ENCODE data around the gene CHL1. TPM values are rescaled to one million over a fixed set of nuclear protein-coding genes. Genes with fewer than 3 reads are reported as not detected.

Gene CHL1
- total and polyA plus RNA-seq, 2 donors (not counting 1 experiment from before 2014, with no cell fraction given), result 6.2 to 18.0 TPM

- WGBS (ENCODE audit: insufficient coverage), result 100% methylated on average over 1 of the region's 3 CpGs
- Histone ChIP-seq H3K27me3 (replicated peaks in 1 of 4; ENCODE audit: control extremely low read depth in 1 of 4, control insufficient read depth in 3 of 4, insufficient read depth in 4 of 4, low read length in 3 of 4) (no peaks in the 10 kb centered on the region), H3K79me2 (ENCODE audit: control insufficient read depth, insufficient read depth, low read length) (no peaks in the 10 kb centered on the region), H3K4me1 (ENCODE audit: control insufficient read depth in 2 of 2, insufficient read depth in 2 of 2, low read length in 2 of 2) (no peaks in the 10 kb centered on the region), H3K27ac (ENCODE audit: low read length in 2 of 2) (no peak overlapping the region), H3K4me3 (ENCODE audit: control extremely low read depth in 1 of 5, extremely low read depth in 1 of 5, insufficient read depth in 1 of 5, low read depth in 2 of 5, low read length in 4 of 5) (no peak overlapping the region), H3K36me3 (replicated peaks in 1 of 2; ENCODE audit: control extremely low read depth in 1 of 2, control insufficient read depth in 1 of 2, extremely low read depth in 1 of 2, insufficient read depth in 2 of 2, low read length in 1 of 2) (no peaks in the 10 kb centered on the region), H3K9me3 (ENCODE audit: control extremely low read depth in 1 of 3, control insufficient read depth in 2 of 3, insufficient read depth in 1 of 3, low read length in 2 of 3) (no peaks in the 10 kb centered on the region), H4K20me1 (ENCODE audit: control insufficient read depth, insufficient read depth, low read length, poor library complexity, severe bottlenecking) (no peaks in the 10 kb centered on the region), H3K4me2 (replicated peaks; ENCODE audit: low read depth, low read length, poor library complexity, severe bottlenecking) (no peak overlapping the region), H2AFZ (ENCODE audit: insufficient read depth, low read depth, low read length, poor library complexity, severe bottlenecking) (no peak overlapping the region), H3K9ac (ENCODE audit: low read length) (no peak overlapping the region)
- Mint-ChIP-seq H3K27ac (no peak overlapping the region), H3K27me3 (no peaks in the 10 kb centered on the region), H3K9me3 (ENCODE audit: insufficient read depth) (no peaks in the 10 kb centered on the region), H3K4me3 (no peak overlapping the region), H3K4me1 (peaks cover 3% of the 10 kb centered on the region)
- no peak for DNase-seq
- ChIA-PET CTCF (no interaction called here), POLR2A (no interaction called here)
- intact Hi-C loops (cut with micrococcal nuclease), result no loop called here
- TF ChIP-seq CTCF (IDR thresholded peaks at IDR 0.05) (no peak), EZH2 (IDR thresholded peaks at IDR 0.05; ENCODE audit: borderline replicate concordance, insufficient read depth, low read depth, low read length, poor library complexity, severe bottlenecking) (no peak)
- ATAC-seq (ENCODE audit: low read depth), result no peak
These were observed 228.5 kb downstream of the CHL1 start for GRCh38 chr3:425079-425478.

- H3K36me3 ChIP-seq (replicated peaks in 1 of 2; ENCODE audit: control extremely low read depth in 1 of 2, control insufficient read depth in 1 of 2, extremely low read depth in 1 of 2, insufficient read depth in 2 of 2, low read length in 1 of 2), result no peaks in the 10 kb centered on the region
- H3K9me3 Mint-ChIP-seq (ENCODE audit: insufficient read depth), result no peaks in the 10 kb centered on the region
- no peak overlapping the region for H3K27ac Mint-ChIP-seq
- no peaks in the 10 kb centered on the region for H4K20me1 ChIP-seq (ENCODE audit: control insufficient read depth, insufficient read depth, low read length, poor library complexity, severe bottlenecking)
- no peak overlapping the region for H3K9ac ChIP-seq (ENCODE audit: low read length)
- no peak for DNase-seq
- H3K27me3 Mint-ChIP-seq, result no peaks in the 10 kb centered on the region
- H3K4me3 Mint-ChIP-seq, result no peak overlapping the region
- no peaks in the 10 kb centered on the region for H3K4me1 Mint-ChIP-seq
- WGBS (ENCODE audit: insufficient coverage), result 78% methylated on average over 1 of the region's 1 CpG
- no peaks in the 10 kb centered on the region for H3K27me3 ChIP-seq (replicated peaks in 1 of 4; ENCODE audit: control extremely low read depth in 1 of 4, control insufficient read depth in 3 of 4, insufficient read depth in 4 of 4, low read length in 3 of 4)
- H3K27ac ChIP-seq (ENCODE audit: low read length in 2 of 2), result no peak overlapping the region
- no peak overlapping the region for H3K4me2 ChIP-seq (replicated peaks; ENCODE audit: low read depth, low read length, poor library complexity, severe bottlenecking)
- H3K4me3 ChIP-seq (ENCODE audit: control extremely low read depth in 1 of 5, extremely low read depth in 1 of 5, insufficient read depth in 1 of 5, low read depth in 2 of 5, low read length in 4 of 5), result no peak overlapping the region
- CTCF ChIA-PET, result no interaction called here
- no peak overlapping the region for H2AFZ ChIP-seq (ENCODE audit: insufficient read depth, low read depth, low read length, poor library complexity, severe bottlenecking)
- no peaks in the 10 kb centered on the region for H3K4me1 ChIP-seq (ENCODE audit: control insufficient read depth in 2 of 2, insufficient read depth in 2 of 2, low read length in 2 of 2)
- TF ChIP-seq CTCF (IDR thresholded peaks at IDR 0.05), result no peak
- no peak for TF ChIP-seq EZH2 (IDR thresholded peaks at IDR 0.05; ENCODE audit: borderline replicate concordance, insufficient read depth, low read depth, low read length, poor library complexity, severe bottlenecking)
- no peaks in the 10 kb centered on the region for H3K79me2 ChIP-seq (ENCODE audit: control insufficient read depth, insufficient read depth, low read length)
- POLR2A ChIA-PET, result no interaction called here
- no peak for ATAC-seq (ENCODE audit: low read depth)
- intact Hi-C loops (cut with micrococcal nuclease), result no loop called here
- H3K9me3 ChIP-seq (ENCODE audit: control extremely low read depth in 1 of 3, control insufficient read depth in 2 of 3, insufficient read depth in 1 of 3, low read length in 2 of 3), result no peaks in the 10 kb centered on the region
These were observed 229.5 kb downstream of the CHL1 start for GRCh38 chr3:426072-426471.
